WI38 (cell line): Measurements from ENCODE around the gene AGFG1.
"Not testable (repeated sequence)": the region's sequence is repeated elsewhere in the genome, so short reads cannot be mapped to it uniquely, and the experiment has no call there.

Source experiments
- H3K4me3 ChIP-seq: 2 replicates; pipeline ENCODE4 v1.5.1; 2011; ENCODE audit warnings: low read depth, mild to moderate bottlenecking, control low read depth, low read length
- TF ChIP-seq, protein P1 (sequence below): IDR thresholded peaks from 2 replicates; pipeline ENCODE4 v1.5.1; 2012; ENCODE audit warnings: low read depth, mild to moderate bottlenecking, control low read depth, low read length

Gene AGFG1

DNA sequence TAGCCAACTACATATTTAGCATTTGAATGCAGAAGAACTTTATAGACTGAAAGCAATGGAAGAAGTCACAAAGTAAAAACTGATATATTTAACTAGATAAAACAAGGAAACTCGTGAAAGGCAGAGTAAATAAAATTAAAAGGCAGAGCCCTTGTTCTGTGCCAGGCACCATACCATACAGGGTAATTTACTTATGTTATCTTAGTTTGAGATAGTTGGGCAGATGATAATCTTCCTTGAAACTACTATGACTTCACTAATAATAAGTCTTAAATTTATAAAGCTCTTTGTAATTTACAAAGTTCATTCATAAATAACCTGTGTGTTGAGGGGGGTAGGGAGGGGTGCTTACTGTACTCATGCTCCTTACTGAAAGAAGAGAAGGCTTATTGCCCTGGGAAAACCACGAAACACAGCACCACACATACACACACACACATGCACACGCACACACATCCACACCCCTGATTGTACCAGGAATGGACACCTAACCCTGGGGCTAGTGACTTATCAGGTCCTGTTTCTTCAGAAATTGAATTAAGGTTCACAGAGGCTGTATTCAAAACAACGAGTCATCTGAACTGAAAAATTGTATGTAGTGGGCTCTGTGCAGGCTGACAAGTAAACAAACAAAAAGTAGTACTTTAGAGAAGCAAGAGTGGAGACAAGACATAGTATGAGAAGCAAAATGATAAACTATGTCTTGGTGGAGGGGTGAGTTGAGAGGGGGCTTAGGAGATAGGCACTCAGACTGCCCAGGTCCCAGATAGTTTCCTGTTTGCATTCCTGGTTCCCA is 38.1 kb downstream of the AGFG1 start:
- TF ChIP-seq, protein P1, sequence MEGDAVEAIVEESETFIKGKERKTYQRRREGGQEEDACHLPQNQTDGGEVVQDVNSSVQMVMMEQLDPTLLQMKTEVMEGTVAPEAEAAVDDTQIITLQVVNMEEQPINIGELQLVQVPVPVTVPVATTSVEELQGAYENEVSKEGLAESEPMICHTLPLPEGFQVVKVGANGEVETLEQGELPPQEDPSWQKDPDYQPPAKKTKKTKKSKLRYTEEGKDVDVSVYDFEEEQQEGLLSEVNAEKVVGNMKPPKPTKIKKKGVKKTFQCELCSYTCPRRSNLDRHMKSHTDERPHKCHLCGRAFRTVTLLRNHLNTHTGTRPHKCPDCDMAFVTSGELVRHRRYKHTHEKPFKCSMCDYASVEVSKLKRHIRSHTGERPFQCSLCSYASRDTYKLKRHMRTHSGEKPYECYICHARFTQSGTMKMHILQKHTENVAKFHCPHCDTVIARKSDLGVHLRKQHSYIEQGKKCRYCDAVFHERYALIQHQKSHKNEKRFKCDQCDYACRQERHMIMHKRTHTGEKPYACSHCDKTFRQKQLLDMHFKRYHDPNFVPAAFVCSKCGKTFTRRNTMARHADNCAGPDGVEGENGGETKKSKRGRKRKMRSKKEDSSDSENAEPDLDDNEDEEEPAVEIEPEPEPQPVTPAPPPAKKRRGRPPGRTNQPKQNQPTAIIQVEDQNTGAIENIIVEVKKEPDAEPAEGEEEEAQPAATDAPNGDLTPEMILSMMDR: no peak
- no peak overlapping the region for H3K4me3 ChIP-seq

DNA sequence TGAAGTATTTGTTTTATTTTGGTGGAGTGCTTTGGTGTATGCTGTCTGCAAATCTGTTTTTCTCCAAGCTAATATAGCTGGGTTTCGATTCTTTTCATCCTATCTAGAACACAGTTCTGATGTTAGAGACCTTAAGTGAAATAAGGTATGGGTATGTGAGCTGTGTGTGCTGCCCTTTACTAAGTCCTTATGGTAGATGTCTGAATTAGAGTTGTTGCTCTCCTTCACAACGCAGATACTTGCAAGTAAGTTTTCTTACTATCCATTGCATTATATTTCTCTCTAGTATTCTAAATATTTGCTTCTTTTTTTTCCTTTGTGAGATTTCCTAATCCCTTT is 38.6 kb downstream of the AGFG1 start:
- TF ChIP-seq, protein P1: no peak

DNA sequence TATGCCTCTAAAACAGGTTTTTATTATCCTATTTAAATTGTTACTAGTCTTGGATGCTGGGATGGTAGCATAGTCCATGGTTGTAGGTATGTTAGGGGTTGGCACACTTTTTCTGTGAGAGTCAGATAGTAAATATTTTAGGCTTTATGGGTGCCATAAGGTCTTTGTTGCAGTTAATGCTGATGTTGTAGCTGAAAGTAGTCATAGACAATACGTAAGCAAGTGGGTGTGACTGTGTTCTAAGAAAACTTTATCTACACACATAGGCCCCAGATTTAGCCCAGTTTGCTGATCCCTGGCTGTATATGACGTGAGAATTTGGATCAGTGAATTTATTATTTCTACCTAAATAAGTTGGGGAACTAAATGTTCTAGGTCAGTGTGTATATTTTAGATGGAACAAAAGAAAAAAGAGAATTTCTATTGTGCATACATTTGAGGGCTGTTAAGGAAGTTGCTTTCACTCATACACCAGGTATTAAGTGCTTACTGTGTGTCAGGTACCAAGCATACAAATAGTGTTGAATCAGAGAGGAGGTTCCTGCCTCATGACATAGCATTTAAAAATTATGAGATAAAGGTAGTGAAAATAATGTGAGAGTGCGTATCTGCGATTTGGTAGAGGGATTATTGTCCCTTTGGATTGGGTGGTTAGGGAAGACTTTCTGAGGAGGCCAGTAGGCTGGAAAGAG is 39.4 kb downstream of the AGFG1 start:
- TF ChIP-seq, protein P1: no peak
- H3K4me3 ChIP-seq: no peak overlapping the region

More for the DNA sequence above, 38.6 kb downstream of the AGFG1 start:
- H3K4me3 ChIP-seq: no peak overlapping the region

DNA sequence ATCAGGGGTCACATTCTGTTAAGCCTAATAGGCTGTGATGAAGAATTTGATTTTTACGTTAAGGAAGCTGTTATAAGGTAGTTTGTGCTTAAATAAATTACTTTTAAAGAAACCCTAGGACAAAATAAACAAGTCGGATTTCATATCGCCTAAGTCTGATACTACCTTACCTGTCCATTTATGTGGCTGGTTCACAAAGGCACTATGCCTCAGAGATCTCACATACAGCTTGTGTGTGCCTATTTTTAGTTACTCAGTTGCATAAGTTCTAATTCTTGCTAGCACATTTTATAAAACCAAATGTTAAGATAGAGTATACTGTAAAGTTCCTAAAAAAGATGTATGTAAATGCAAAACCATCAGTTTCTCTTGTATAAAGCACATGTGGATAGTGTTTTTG is 40.0 kb downstream of the AGFG1 start:
- TF ChIP-seq, protein P1: no peak
- no peak overlapping the region for H3K4me3 ChIP-seq

DNA sequence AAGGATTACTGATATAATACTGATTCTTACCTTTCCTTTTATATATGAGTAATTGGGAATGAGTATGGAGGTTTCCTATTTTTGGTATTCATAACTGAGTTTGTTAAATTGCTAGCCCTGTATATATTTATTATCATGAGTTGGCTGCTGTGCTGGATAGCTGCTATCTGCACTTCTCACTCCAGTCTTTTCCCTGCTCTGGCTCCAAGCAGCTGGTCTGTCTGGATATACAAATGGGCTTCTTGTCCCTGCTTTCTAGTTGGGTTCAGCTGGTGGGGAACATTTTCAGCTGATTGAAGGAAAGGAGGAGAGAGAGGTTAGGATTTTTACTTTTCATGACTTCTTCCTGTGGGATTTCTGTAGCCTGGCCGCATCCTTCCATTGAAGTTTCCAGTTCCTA is 41.2 kb downstream of the AGFG1 start:
- TF ChIP-seq, protein P1: no peak
- no peak overlapping the region for H3K4me3 ChIP-seq

DNA sequence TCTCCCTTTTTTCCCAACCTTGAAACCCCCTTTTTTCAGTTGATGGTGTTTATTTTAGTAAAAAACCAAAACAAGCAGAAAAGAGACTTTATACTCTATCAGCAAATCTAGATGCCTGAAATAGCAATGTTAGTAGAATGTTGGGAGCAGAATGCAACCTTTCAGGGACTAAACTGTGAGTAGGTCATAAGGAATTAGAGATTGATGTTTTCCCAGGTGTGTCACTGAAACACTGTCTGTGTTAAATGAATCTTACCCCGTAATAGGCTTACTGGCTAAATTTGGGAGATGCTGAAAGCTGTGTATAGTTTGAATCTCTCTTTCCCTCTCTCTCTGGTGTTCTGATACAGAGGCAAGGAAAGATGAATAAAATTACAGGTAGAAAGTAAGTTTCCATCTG is 43.8 kb downstream of the AGFG1 start:
- TF ChIP-seq, protein P1: no peak
- no peak overlapping the region for H3K4me3 ChIP-seq

DNA sequence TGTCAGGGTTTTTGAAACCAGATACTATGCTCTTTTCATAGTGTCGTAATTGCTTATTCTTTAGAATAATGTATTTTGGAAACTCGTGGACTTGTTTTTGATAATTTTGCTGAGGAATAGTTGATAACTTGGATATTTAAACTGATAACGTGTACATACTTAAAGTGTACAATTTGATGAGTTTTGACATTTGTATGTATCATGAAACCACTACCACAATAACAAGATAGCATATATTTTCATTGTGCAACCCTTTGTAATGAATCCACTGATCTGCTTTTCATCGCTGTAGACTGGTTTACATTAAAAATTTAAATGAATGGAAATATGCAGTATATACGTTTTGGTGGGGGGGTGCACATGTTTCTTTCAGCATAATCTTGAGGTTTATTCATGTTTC is 45.8 kb downstream of the AGFG1 start:
- no peak overlapping the region for H3K4me3 ChIP-seq
- TF ChIP-seq, protein P1: no peak

DNA sequence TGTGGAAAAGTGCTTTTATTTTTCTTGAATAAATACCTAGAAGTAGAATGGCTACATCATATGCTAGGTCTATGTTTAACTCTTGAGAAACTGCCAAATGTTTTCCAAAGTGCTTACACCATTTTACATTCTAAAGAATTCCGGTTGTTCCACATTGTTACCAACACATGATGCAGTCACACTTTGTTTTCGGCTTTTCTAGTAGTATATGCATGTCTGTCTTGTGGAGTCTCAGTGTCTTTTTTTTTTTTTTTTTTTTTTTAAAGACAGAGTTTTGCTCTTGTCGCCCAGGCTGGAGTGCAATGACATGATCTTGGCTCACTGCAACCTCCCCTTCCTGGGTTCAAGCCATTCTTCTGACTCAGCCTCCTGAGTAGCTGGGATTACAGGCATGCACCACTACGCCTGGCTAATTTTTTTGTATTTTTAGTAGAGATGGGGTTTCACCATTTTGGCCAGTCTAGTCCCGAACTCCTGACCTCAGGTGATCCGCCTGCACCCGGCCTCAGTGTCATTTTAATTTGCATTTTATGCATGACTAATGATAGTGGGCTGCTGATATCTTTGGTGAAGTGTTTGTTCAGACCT is 46.4 kb downstream of the AGFG1 start:
- not testable (repeated sequence) for H3K4me3 ChIP-seq

DNA sequence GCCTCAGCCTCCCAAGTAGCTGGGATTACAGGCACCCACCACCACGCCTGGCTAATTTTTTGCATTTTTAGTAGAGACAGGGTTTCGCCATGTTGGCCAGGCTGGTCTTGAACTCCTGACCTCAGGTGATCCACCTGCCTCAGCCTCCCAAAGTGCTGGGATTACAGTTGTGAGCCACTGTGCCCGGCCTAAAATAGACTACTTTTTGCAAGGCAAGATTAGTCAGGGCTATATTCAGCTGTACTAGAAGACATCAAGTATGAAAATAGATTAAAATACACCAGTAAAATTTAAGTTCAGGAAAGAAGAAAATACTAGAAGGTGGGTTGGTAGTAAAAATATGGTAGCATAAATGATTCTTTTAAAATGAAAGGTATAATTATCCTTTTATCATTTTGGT is 49.2 kb downstream of the AGFG1 start:
- not testable (repeated sequence) for H3K4me3 ChIP-seq
